Activated CD4-positive, alpha-beta T cell treated with anti-CD3 and anti-CD28 coated beads for 36 hours (primary cell): Measurements from ENCODE around the gene CD40LG. TPM values are rescaled to one million over a fixed set of nuclear protein-coding genes. Genes with fewer than 3 reads are reported as not detected.
A peak's percentile ranks its signal among the peaks of the same experiment; 100 is the strongest.

Source experiments
- ATAC-seq: fragments of 200-7000 bp; cut with Tn5 transposase; one replicate; pipeline ENCODE4 v1.10.0; 2021; ENCODE audit warnings: mild to moderate bottlenecking, moderate library complexity
- CTCF ChIA-PET: fragments of 350-600 bp; sonication (Branson Sonifier 250); formaldehyde crosslinking; loops from one replicate; lab custom pipeline; 2021; ENCODE audit warnings: antibody characterized with exemption; lab: Charles Lee
- POLR2A ChIA-PET: fragments of 350-600 bp; sonication (Branson Sonifier 250); formaldehyde crosslinking; loops from one replicate; lab custom pipeline; 2021; ENCODE audit warnings: antibody characterized with exemption, inconsistent platforms; lab: Charles Lee
- DNase-seq: peaks from one replicate; pipeline ENCODE4 v3.0.0-alpha.2; 2020
- H3K27ac Mint-ChIP-seq: one replicate; pipeline ENCODE4 v1.8.0; 2021; ENCODE audit warnings: mixed read lengths
- H3K27me3 Mint-ChIP-seq: one replicate; pipeline ENCODE4 v1.8.0; 2021; ENCODE audit warnings: mixed read lengths
- H3K36me3 Mint-ChIP-seq: one replicate; pipeline ENCODE4 v1.8.0; 2021; ENCODE audit warnings: low read depth, mixed read lengths
- H3K4me1 Mint-ChIP-seq: one replicate; pipeline ENCODE4 v1.8.0; 2021; ENCODE audit warnings: mixed read lengths
- H3K4me3 Mint-ChIP-seq: one replicate; pipeline ENCODE4 v1.8.0; 2021; ENCODE audit warnings: mild to moderate bottlenecking, moderate library complexity, mixed read lengths
- H3K9me3 Mint-ChIP-seq: one replicate; pipeline ENCODE4 v1.8.0; 2021; ENCODE audit warnings: low read depth, mixed read lengths
- intact Hi-C, 2 experiments: fragments of 100-400 bp; cut with DNase I in 1 of 2; cut with micrococcal nuclease in 1 of 2; formaldehyde crosslinking; loops; one replicate each; pipeline versions ENCODE4 v1.14.2 to v1.15.1; 2022 to 2024; cut with DNase I, micrococcal nuclease
- total RNA-seq, 2 experiments: library from RNA; stranded (reverse); gene quantifications; one replicate each; pipeline ENCODE4 v1.2.3, GENCODE V29; 2021

The CD40LG gene
- total RNA-seq, 2 experiments from 2014 or later = 123 to 146 TPM

DNA sequence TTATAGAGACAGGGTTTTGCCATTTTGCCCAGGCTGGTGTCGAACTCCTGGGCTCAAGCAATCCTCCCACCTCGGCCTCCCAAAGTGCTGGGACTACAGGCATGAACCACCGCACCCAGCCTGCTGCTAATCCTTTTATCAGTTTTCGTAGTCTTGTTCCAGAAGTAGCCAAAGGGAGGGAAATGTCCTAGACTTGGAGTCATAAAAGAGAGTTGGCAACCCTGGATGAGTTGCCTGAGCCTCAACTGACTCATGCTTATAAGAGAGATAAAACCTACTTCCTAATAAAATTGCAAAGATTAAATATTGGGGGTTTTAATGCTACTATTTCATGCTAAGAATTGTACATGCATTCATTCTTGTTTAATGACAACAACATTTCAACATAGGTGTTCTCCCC, 44.3 kb downstream of the CD40LG start:
- peaks cover 86% of the 10 kb centered on the region for H3K4me1 Mint-ChIP-seq
- peaks cover under 1% of the 10 kb centered on the region for H3K9me3 Mint-ChIP-seq
- DNase-seq = no peak
- no peak overlapping the region for H3K4me3 Mint-ChIP-seq
- no peaks in the 10 kb centered on the region for H3K27me3 Mint-ChIP-seq
- ChIA-PET CTCF (no interaction called here), POLR2A (no interaction called here)
- no peak overlapping the region for H3K27ac Mint-ChIP-seq
- intact Hi-C loops = loop anchor here (5.0 to 10.0 kb wide), 3 partner anchors 195 to 437 kb away; partner anchors contain the start of genes HTATSF1 (in 1 of the 2) and MAP7D3 (in 1 of the 2)
- ATAC-seq = no peak
- peaks cover 35% of the 10 kb centered on the region for H3K36me3 Mint-ChIP-seq

DNA sequence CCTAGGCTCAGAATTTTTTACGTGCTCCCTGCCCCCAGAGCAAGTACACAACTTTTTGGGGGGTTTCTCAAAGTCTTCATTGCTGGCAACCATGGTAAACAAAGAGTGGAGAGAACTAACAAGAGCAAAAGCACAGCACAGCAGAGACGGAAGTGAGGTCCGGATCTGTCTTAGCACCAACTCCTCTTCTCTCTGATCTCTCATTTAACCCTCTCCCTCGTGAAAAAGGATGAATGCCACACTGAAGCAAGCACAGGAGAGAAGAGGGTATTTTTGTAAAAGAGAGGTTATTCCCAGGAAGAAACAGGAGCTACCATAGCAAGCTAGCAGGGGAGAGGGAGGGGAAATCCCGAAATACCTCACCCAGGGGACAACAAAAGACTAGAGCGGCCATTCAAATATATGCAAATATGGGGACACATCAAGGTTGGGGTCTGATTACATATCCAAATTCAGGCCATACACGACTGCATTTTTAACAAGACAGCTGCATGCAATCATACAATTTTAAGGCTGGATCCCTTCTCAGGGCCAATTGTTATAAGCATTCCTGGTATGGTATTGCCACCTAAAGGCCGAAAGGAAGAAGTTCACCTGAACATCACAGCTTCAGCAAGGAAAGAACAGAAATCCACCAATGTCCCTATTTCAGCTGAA, 46.6 kb downstream of the CD40LG start:
- Mint-ChIP-seq H3K9me3 (peaks cover 14% of the 10 kb centered on the region), H3K27me3 (no peaks in the 10 kb centered on the region), H3K4me3 (peak overlapping the region; percentile 68), H3K27ac (peak overlapping the region; percentile 98), H3K4me1 (peaks cover 75% of the 10 kb centered on the region), H3K36me3 (peaks cover 35% of the 10 kb centered on the region)
- intact Hi-C loops = loop anchor here (1.0 to 10.0 kb wide), 11 partner anchors 36 to 440 kb away; partner anchors contain the start of genes HTATSF1 (in 1 of the 2) and MAP7D3 (in 1 of the 2)
- peak; percentile 71 for ATAC-seq
- DNase-seq = peak; percentile 36
- POLR2A ChIA-PET = interaction anchor here (0.7 to 1.2 kb wide), 7 partner anchors 36 to 406 kb away, joined by 3 to 6 read pairs (median 4); no protein-coding TSS in a partner anchor
- CTCF ChIA-PET = interaction anchor here (0.6 to 6.0 kb wide), 28 partner anchors 13 to 666 kb away, joined by 3 to 53 read pairs (median 4); no protein-coding TSS in a partner anchor

DNA sequence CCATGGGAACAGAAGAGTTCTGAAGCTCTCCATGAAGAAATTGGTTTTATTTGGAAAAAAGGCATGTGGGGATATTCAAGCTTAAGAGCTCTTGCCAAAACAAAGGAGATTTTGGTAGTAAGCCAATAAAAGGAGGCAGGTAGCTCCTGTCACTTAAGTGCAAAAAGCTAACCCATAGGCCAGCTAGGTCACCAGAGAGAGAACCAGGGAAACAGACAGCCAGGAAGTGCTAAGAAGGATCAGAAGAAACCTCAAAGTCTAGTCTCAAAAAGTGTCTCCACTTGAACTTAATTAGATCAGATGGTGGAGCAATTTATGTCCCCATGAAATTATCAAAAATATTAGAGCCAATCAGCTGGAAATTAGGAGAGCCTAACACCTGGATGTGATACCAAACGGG, 49.2 kb downstream of the CD40LG start:
- Mint-ChIP-seq H3K27me3 (no peaks in the 10 kb centered on the region), H3K9me3 (peaks cover 20% of the 10 kb centered on the region), H3K4me1 (peaks cover 53% of the 10 kb centered on the region), H3K4me3 (no peak overlapping the region), H3K36me3 (peaks cover 42% of the 10 kb centered on the region), H3K27ac (peak overlapping the region; percentile 82)
- intact Hi-C loops = loop anchor here (5.0 to 10.0 kb wide), 3 partner anchors 230 to 442 kb away; partner anchors contain the start of gene MAP7D3 (in 1 of the 2)
- POLR2A ChIA-PET = interaction anchor here (0.6 to 1.4 kb wide), 2 partner anchors 38 to 99 kb away, joined by 3 to 12 read pairs; no protein-coding TSS in a partner anchor
- ATAC-seq (no peak), DNase-seq (no peak)
- CTCF ChIA-PET = interaction anchor here (0.6 to 6.0 kb wide), 9 partner anchors 10 to 118 kb away, joined by 3 to 53 read pairs (median 3); no protein-coding TSS in a partner anchor

GRCh38 chrX:136708348-136708747, 60.4 kb downstream of the CD40LG start:
- POLR2A ChIA-PET = interaction anchor here (0.6 kb wide), 1 partner anchor 71 kb away, joined by 3 read pairs; no protein-coding TSS in a partner anchor
- DNase-seq (no peak), ATAC-seq (no peak)
- Mint-ChIP-seq H3K9me3 (no peaks in the 10 kb centered on the region), H3K36me3 (peaks cover 34% of the 10 kb centered on the region), H3K27ac (peak overlapping the region; percentile 42), H3K4me1 (peaks cover 56% of the 10 kb centered on the region), H3K4me3 (no peak overlapping the region), H3K27me3 (no peaks in the 10 kb centered on the region)
- CTCF ChIA-PET = interaction anchor here (0.6 to 7.7 kb wide), 11 partner anchors 8 to 439 kb away, joined by 3 to 53 read pairs (median 4); no protein-coding TSS in a partner anchor
- intact Hi-C loops = loop anchor here in 1 of 2 experiments (5.0 kb wide), 1 partner anchor 149 kb away; no protein-coding TSS in a partner anchor

Other genes starting within 250 kb of the CD40LG start
- not detected for gene BRS3, start 160.2 kb upstream of the CD40LG start, total RNA-seq
- 10 to 100 TPM; 34.8 to 42.3 TPM for gene HTATSF1, start 150.6 kb upstream of the CD40LG start, total RNA-seq
- gene VGLL1, start 115.9 kb upstream of the CD40LG start, total RNA-seq = not detected
- gene ARHGEF6, start 132.8 kb downstream of the CD40LG start, total RNA-seq = 10 to 100 TPM; 44.5 to 53.6 TPM
- gene RBMX, start 232.6 kb downstream of the CD40LG start, total RNA-seq = 100 to 1,000 TPM; 320 to 414 TPM